GM15510 (cell line): ENCODE data around the gene C5orf47.

Experiments
- POLR2A ChIP-seq: IDR thresholded peaks from 3 replicates; pipeline ENCODE4 v1.6.1; 2011; ENCODE audit warnings: borderline replicate concordance; ENCODE audit not compliant: insufficient read length; ENCODE audit errors: extremely low read depth

Gene C5orf47

DNA sequence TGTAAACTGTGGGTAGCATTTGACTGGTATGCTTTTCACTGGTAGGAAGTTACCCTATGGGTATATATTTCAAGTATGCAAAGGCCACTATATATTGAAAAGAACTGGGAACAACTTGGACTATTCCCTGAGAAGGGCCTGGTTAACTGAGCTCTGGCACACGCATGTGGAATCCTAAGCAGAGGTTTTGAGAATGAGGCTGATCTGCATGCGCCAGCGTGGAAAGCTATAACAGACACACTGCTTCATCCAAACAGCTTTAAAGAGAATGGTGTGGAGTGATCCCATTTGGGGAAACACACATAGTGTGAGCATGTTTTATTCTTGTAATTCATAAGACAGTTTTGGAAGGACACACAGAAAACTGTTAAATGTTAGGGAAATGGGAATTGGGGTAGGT is 64.9 kb downstream of the C5orf47 start:
- TF ChIP-seq POLR2A = no peak
